GM23338 (cell line): ENCODE measurements around the gene CACNA2D4. TPM values are rescaled to one million over a fixed set of nuclear protein-coding genes. Genes with fewer than 3 reads are reported as not detected.

Source experiments
- ATAC-seq: fragments of 200-7000 bp; cut with Tn5 transposase; 3 replicates; pipeline ENCODE4 v1.9.1; 2020
- DNase-seq: peaks from one replicate; pipeline ENCODE4 v3.0.0-alpha.2; 2015; ENCODE audit warnings: low spot score
- H2AFZ ChIP-seq: fragments of 200-600 bp; sonication (generic); 2 replicates; pipeline ENCODE4 v1.8.0; 2016; ENCODE audit warnings: antibody characterized with exemption, mild to moderate bottlenecking, moderate library complexity
- H3F3A ChIP-seq: fragments of 200-600 bp; sonication (generic); replicated peaks from 2 replicates; pipeline ENCODE4 v1.8.0; 2017; ENCODE audit warnings: antibody characterized with exemption, mixed run types, low read depth
- H3K27ac ChIP-seq: fragments of 200-600 bp; sonication (generic); 2 replicates; pipeline ENCODE4 v1.6.1; 2016; ENCODE audit warnings: low read depth
- H3K27me3 ChIP-seq: fragments of 200-600 bp; sonication (generic); 2 replicates; pipeline ENCODE4 v1.8.0; 2016; ENCODE audit warnings: mild to moderate bottlenecking, mixed run types, moderate library complexity; ENCODE audit not compliant: insufficient read depth
- H3K36me3 ChIP-seq: fragments of 200-600 bp; sonication (generic); 2 replicates; pipeline ENCODE4 v1.8.0; 2016; ENCODE audit warnings: mild to moderate bottlenecking; ENCODE audit not compliant: insufficient read depth
- H3K4me1 ChIP-seq: fragments of 200-600 bp; sonication (generic); 2 replicates; pipeline ENCODE4 v1.8.0; 2016; ENCODE audit warnings: mild to moderate bottlenecking, moderate library complexity; ENCODE audit not compliant: insufficient read depth
- H3K4me2 ChIP-seq: fragments of 200-600 bp; sonication (generic); 2 replicates; pipeline ENCODE4 v1.7.1; 2017; ENCODE audit warnings: mixed run types
- H3K4me3 ChIP-seq: fragments of 200-600 bp; sonication (generic); 2 replicates; pipeline ENCODE4 v1.6.1; 2016; ENCODE audit warnings: mixed run types
- H3K79me2 ChIP-seq: fragments of 200-600 bp; sonication (generic); replicated peaks from 2 replicates; pipeline ENCODE4 v1.8.0; 2017; ENCODE audit warnings: mild to moderate bottlenecking; ENCODE audit not compliant: insufficient read depth
- H3K9me2 ChIP-seq: fragments of 200-600 bp; sonication (generic); 2 replicates; pipeline ENCODE4 v1.8.0; 2017; ENCODE audit not compliant: insufficient read depth
- H4K20me1 ChIP-seq: fragments of 200-600 bp; sonication (generic); replicated peaks from 2 replicates; pipeline ENCODE4 v1.8.0; 2017; ENCODE audit warnings: mild to moderate bottlenecking; ENCODE audit not compliant: insufficient read depth
- H3K27ac Mint-ChIP-seq: 2 replicates; pipeline ENCODE4 v1.8.0; 2020; ENCODE audit warnings: inconsistent platforms, mild to moderate bottlenecking, moderate library complexity, mixed read lengths
- H3K27me3 Mint-ChIP-seq: 3 replicates; pipeline ENCODE4 v1.8.0; 2022; ENCODE audit warnings: low read depth, mild to moderate bottlenecking, moderate library complexity, mixed read lengths, inconsistent platforms; ENCODE audit not compliant: insufficient read depth, poor library complexity
- H3K36me3 Mint-ChIP-seq: 3 replicates; pipeline ENCODE4 v1.8.0; 2021; ENCODE audit warnings: low read depth, mild to moderate bottlenecking, inconsistent platforms, moderate library complexity, mixed read lengths
- H3K4me1 Mint-ChIP-seq: 3 replicates; pipeline ENCODE4 v1.8.0; 2020; ENCODE audit warnings: mild to moderate bottlenecking, inconsistent platforms, mixed read lengths
- H3K4me3 Mint-ChIP-seq: 3 replicates; pipeline ENCODE4 v1.8.0; 2021; ENCODE audit warnings: moderate library complexity, mild to moderate bottlenecking, inconsistent platforms, mixed read lengths
- H3K9me3 Mint-ChIP-seq: 3 replicates; pipeline ENCODE4 v1.8.0; 2020; ENCODE audit warnings: moderate library complexity, mild to moderate bottlenecking, inconsistent platforms, mixed read lengths
- JUNB ChIP-seq: IDR thresholded peaks from one replicate; pipeline ENCODE4 v1.6.1; 2016; ENCODE audit warnings: antibody characterized with exemption; ENCODE audit not compliant: unreplicated experiment
- NANOG ChIP-seq: IDR thresholded peaks from 2 replicates; pipeline ENCODE4 v1.6.1; 2016; ENCODE audit warnings: antibody characterized with exemption, borderline replicate concordance
- POLR2AphosphoS5 ChIP-seq: IDR thresholded peaks from 2 replicates; pipeline ENCODE4 v1.6.1; 2016; ENCODE audit warnings: antibody characterized with exemption, low read depth
- polyA plus RNA-seq: library from polyadenylated mRNA; unstranded; fragments of >200 nt; fragmentation: Nextera tagmentation; extraction: Ambion mirVana; gene quantifications from 2 replicates; pipeline ENCODE4 v1.2.1, GENCODE V29; 2016
- total RNA-seq: library from RNA; depleted of rRNA; stranded (reverse); fragments of >200 nt; shearing (Covaris generic); gene quantifications from 2 replicates; pipeline ENCODE4 v1.2.3, GENCODE V29; 2014
- TF ChIP-seq, protein P1 (sequence below): fragments of 250-450 bp; sonication (Bioruptor Pico); IDR thresholded peaks from 2 replicates; pipeline ENCODE4 v1.5.0; 2020; ENCODE audit warnings: mild to moderate bottlenecking, moderate library complexity

The CACNA2D4 gene
- total and polyA plus RNA-seq, 2 experiments from 2014 or later: 0.07 to 0.24 TPM

DNA sequence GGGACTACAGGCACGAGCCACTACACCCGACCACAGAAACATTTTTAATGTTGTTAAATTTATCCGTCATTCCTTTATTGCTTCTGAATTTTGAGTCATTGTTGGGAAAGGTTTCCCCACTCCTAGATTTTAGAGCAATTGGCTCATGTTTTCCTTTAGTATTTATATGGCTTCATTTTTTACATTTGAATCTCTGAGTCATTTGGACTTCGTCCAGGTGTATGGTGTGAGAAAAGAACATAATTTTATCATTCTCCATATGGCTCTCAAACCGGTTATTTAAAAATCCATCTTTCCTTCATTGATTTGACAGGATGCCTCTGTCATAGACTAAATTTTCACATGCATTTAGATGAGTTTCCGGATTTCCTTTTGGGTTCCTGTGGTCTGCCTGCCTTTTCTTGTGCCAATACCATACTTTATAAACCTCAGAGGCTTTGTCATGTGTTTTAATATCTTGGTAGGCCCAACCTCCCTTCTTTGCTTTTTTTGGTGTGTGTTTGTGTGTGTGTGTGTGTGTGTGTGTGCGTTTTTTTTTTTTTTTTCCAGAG, 67.2 kb downstream of the CACNA2D4 start:
- Histone ChIP-seq H3K27me3 (no peaks in the 10 kb centered on the region), H3K4me1 (no peaks in the 10 kb centered on the region), H3K4me3 (no peak overlapping the region), H2AFZ (no peak overlapping the region), H3K36me3 (peaks cover 5% of the 10 kb centered on the region), H3F3A (no peaks in the 10 kb centered on the region), H3K27ac (no peak overlapping the region), H3K4me2 (no peak overlapping the region), H3K79me2 (no peaks in the 10 kb centered on the region), H4K20me1 (no peaks in the 10 kb centered on the region), H3K9me2 (no peaks in the 10 kb centered on the region)
- Mint-ChIP-seq H3K4me1 (peaks cover 8% of the 10 kb centered on the region), H3K9me3 (peaks cover 12% of the 10 kb centered on the region; the same call in 2 of the 3 replicates), H3K27me3 (peaks cover 9% of the 10 kb centered on the region), H3K36me3 (no peaks in the 10 kb centered on the region; the same call in 2 of the 3 replicates), H3K4me3 (no peak overlapping the region), H3K27ac (no peak overlapping the region)
- no peak for DNase-seq
- TF ChIP-seq NANOG (no peak), JUNB (no peak), POLR2AphosphoS5 (no peak)
- no peak for ATAC-seq

DNA sequence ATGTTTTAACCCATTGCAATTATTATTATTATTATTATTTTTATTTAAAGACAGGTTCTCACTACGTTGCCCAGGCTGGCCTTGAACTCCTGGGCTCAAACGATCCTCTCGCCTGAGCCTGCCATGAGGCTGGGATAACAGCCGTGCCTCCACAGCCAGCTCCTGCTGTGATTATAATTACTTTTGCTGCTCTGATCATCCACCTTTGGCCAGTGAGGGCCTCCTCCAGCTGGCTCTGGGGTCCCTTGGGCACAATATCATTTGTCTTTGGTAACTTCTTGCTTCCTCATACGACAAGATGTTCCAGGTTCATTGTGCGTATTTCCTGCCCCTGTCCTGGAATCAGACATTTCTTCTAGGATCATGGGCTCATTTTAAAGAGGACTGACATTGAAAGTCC, 69.7 kb downstream of the CACNA2D4 start:
- no peak overlapping the region for H3K4me3 Mint-ChIP-seq
- no peak for DNase-seq
- peaks cover 6% of the 10 kb centered on the region for H3K27me3 Mint-ChIP-seq

More for the DNA sequence above, 69.7 kb downstream of the CACNA2D4 start:
- no peak for ATAC-seq
- Mint-ChIP-seq H3K4me1 (peaks cover 22% of the 10 kb centered on the region), H3K9me3 (no peaks in the 10 kb centered on the region; the same call in 2 of the 3 replicates), H3K27ac (no peak overlapping the region), H3K36me3 (no peaks in the 10 kb centered on the region)
- Histone ChIP-seq H3K9me2 (no peaks in the 10 kb centered on the region), H3K27me3 (no peaks in the 10 kb centered on the region), H3K4me2 (no peak overlapping the region), H3F3A (no peaks in the 10 kb centered on the region), H3K79me2 (no peaks in the 10 kb centered on the region), H3K27ac (no peak overlapping the region), H2AFZ (no peak overlapping the region), H4K20me1 (no peaks in the 10 kb centered on the region), H3K4me1 (peaks cover 9% of the 10 kb centered on the region), H3K4me3 (no peak overlapping the region), H3K36me3 (no peaks in the 10 kb centered on the region)
- TF ChIP-seq, protein P1, sequence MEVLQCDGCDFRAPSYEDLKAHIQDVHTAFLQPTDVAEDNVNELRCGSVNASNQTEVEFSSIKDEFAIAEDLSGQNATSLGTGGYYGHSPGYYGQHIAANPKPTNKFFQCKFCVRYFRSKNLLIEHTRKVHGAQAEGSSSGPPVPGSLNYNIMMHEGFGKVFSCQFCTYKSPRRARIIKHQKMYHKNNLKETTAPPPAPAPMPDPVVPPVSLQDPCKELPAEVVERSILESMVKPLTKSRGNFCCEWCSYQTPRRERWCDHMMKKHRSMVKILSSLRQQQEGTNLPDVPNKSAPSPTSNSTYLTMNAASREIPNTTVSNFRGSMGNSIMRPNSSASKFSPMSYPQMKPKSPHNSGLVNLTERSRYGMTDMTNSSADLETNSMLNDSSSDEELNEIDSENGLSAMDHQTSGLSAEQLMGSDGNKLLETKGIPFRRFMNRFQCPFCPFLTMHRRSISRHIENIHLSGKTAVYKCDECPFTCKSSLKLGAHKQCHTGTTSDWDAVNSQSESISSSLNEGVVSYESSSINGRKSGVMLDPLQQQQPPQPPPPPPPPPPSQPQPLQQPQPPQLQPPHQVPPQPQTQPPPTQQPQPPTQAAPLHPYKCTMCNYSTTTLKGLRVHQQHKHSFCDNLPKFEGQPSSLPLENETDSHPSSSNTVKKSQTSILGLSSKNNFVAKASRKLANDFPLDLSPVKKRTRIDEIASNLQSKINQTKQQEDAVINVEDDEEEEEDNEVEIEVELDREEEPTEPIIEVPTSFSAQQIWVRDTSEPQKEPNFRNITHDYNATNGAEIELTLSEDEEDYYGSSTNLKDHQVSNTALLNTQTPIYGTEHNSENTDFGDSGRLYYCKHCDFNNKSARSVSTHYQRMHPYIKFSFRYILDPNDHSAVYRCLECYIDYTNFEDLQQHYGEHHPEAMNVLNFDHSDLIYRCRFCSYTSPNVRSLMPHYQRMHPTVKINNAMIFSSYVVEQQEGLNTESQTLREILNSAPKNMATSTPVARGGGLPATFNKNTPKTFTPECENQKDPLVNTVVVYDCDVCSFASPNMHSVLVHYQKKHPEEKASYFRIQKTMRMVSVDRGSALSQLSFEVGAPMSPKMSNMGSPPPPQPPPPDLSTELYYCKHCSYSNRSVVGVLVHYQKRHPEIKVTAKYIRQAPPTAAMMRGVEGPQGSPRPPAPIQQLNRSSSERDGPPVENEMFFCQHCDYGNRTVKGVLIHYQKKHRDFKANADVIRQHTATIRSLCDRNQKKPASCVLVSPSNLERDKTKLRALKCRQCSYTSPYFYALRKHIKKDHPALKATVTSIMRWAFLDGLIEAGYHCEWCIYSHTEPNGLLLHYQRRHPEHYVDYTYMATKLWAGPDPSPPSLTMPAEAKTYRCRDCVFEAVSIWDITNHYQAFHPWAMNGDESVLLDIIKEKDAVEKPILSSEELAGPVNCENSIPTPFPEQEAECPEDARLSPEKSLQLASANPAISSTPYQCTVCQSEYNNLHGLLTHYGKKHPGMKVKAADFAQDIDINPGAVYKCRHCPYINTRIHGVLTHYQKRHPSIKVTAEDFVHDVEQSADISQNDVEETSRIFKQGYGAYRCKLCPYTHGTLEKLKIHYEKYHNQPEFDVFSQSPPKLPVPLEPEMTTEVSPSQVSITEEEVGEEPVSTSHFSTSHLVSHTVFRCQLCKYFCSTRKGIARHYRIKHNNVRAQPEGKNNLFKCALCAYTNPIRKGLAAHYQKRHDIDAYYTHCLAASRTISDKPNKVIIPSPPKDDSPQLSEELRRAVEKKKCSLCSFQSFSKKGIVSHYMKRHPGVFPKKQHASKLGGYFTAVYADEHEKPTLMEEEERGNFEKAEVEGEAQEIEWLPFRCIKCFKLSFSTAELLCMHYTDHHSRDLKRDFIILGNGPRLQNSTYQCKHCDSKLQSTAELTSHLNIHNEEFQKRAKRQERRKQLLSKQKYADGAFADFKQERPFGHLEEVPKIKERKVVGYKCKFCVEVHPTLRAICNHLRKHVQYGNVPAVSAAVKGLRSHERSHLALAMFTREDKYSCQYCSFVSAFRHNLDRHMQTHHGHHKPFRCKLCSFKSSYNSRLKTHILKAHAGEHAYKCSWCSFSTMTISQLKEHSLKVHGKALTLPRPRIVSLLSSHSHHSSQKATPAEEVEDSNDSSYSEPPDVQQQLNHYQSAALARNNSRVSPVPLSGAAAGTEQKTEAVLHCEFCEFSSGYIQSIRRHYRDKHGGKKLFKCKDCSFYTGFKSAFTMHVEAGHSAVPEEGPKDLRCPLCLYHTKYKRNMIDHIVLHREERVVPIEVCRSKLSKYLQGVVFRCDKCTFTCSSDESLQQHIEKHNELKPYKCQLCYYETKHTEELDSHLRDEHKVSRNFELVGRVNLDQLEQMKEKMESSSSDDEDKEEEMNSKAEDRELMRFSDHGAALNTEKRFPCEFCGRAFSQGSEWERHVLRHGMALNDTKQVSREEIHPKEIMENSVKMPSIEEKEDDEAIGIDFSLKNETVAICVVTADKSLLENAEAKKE (CRISPR knock-in tag): no peak
- TF ChIP-seq POLR2AphosphoS5: no peak
